Stimulated activated CD4-positive, alpha-beta T cell treated with anti-CD3 and anti-CD28 coated beads, Interleukin-12 subunit alpha, Interleukin-12 subunit beta, amount 100 ng/mL, for 4 hours (primary cell): ENCODE data around the gene CFAP141.
"Not testable (repeated sequence)": the region's sequence is repeated elsewhere in the genome, so short reads cannot be mapped to it uniquely, and the experiment has no call there.

Experiments
- DNase-seq: peaks from one replicate; pipeline ENCODE4 v3.0.0-alpha.2; 2020

CFAP141 gene

GRCh38 chr1:154206196-154206595 lies at the start of gene CFAP141:
CFAP141 (minus strand) TSS chr1:154206333; CDS start chr1:154206307, 26 bp downstream.
- DNase-seq = no peak

GRCh38 chr1:154253671-154254070 lies 47.5 kb upstream of the CFAP141 start:
- no peak for DNase-seq

- no peak for DNase-seq
Measured at GRCh38 chr1:154241703-154242351, 35.7 kb upstream of the CFAP141 start.

- DNase-seq = no peak
Measured at GRCh38 chr1:154240294-154240833, 34.2 kb upstream of the CFAP141 start.

- no peak for DNase-seq
Measured at GRCh38 chr1:154239491-154239890, 33.4 kb upstream of the CFAP141 start.

GRCh38 chr1:154237880-154238506 lies 31.9 kb upstream of the CFAP141 start:
- no peak for DNase-seq

GRCh38 chr1:154237435-154237834 lies 31.3 kb upstream of the CFAP141 start:
- DNase-seq = no peak

GRCh38 chr1:154236855-154237254 lies 30.7 kb upstream of the CFAP141 start:
- DNase-seq = no peak

- DNase-seq = not testable (repeated sequence)
Measured at GRCh38 chr1:154233127-154233526, 27.0 kb upstream of the CFAP141 start.

- DNase-seq = not testable (repeated sequence)
Measured at GRCh38 chr1:154231112-154231511, 25.0 kb upstream of the CFAP141 start.

- no peak for DNase-seq
Measured at GRCh38 chr1:154225370-154225769, 19.2 kb upstream of the CFAP141 start.

- DNase-seq = no peak
Measured at GRCh38 chr1:154223621-154224020, 17.5 kb upstream of the CFAP141 start.

- no peak for DNase-seq
Measured at GRCh38 chr1:154222918-154223317, 16.8 kb upstream of the CFAP141 start.

GRCh38 chr1:154222518-154222917 lies 16.4 kb upstream of the CFAP141 start:
- no peak for DNase-seq

GRCh38 chr1:154221278-154222001 lies 15.3 kb upstream of the CFAP141 start:
- peak; percentile 64 for DNase-seq

- no peak for DNase-seq
Measured at GRCh38 chr1:154220970-154221277, 14.8 kb upstream of the CFAP141 start.

GRCh38 chr1:154220071-154220969 lies 14.2 kb upstream of the CFAP141 start, which contains the start of gene UBAP2L:
UBAP2L (plus strand) TSS chr1:154220955; CDS start chr1:154225124, 4,169 bp downstream.
- peak; percentile 97 for DNase-seq

GRCh38 chr1:154219541-154219940 lies 13.4 kb upstream of the CFAP141 start:
- DNase-seq = no peak

GRCh38 chr1:154218545-154218944 lies 12.4 kb upstream of the CFAP141 start:
- no peak for DNase-seq

GRCh38 chr1:154213274-154213673 lies 7.1 kb upstream of the CFAP141 start:
- DNase-seq = no peak

- DNase-seq = no peak
Measured at GRCh38 chr1:154212083-154212482, 6.0 kb upstream of the CFAP141 start.

- no peak for DNase-seq
Measured at GRCh38 chr1:154208677-154209388, 2.7 kb upstream of the CFAP141 start.
